Activated CD4-positive, alpha-beta T cell treated with anti-CD3 and anti-CD28 coated beads, Interleukin-2, amount 10 ng/mL, durations not matched to agents 7 days and 5 days (primary cell): ENCODE results near the gene FGGY. TPM values are rescaled to one million over a fixed set of nuclear protein-coding genes. Genes with fewer than 3 reads are reported as not detected.

Experiments
- CTCF ChIA-PET: fragments of 350-600 bp; sonication (Branson Sonifier 250); formaldehyde crosslinking; loops from one replicate; lab custom pipeline; 2021; ENCODE audit warnings: antibody characterized with exemption; lab: Charles Lee
- POLR2A ChIA-PET: fragments of 350-600 bp; sonication (Branson Sonifier 250); formaldehyde crosslinking; loops from one replicate; lab custom pipeline; 2021; ENCODE audit warnings: antibody characterized with exemption; lab: Charles Lee
- DNase-seq: peaks from one replicate; pipeline ENCODE4 v3.0.0-alpha.2; 2020
- H3K27ac Mint-ChIP-seq: one replicate; pipeline ENCODE4 v1.8.0; 2021; ENCODE audit warnings: mild to moderate bottlenecking, moderate library complexity, mixed read lengths
- H3K27me3 Mint-ChIP-seq: one replicate; pipeline ENCODE4 v1.8.0; 2021; ENCODE audit warnings: mixed read lengths
- H3K36me3 Mint-ChIP-seq: one replicate; pipeline ENCODE4 v1.8.0; 2021; ENCODE audit warnings: low read depth, mixed read lengths
- H3K4me1 Mint-ChIP-seq: one replicate; pipeline ENCODE4 v1.8.0; 2021; ENCODE audit warnings: mixed read lengths
- H3K4me3 Mint-ChIP-seq: one replicate; pipeline ENCODE4 v1.8.0; 2021; ENCODE audit warnings: mild to moderate bottlenecking, moderate library complexity, mixed read lengths
- H3K9me3 Mint-ChIP-seq: one replicate; pipeline ENCODE4 v1.8.0; 2021; ENCODE audit warnings: mixed read lengths
- total RNA-seq, 2 experiments: library from RNA; stranded (reverse); gene quantifications; one replicate each; pipeline ENCODE4 v1.2.3, GENCODE V29; 2021

Gene FGGY
- total RNA-seq, 2 experiments from 2014 or later = 3.3 to 5.5 TPM

DNA sequence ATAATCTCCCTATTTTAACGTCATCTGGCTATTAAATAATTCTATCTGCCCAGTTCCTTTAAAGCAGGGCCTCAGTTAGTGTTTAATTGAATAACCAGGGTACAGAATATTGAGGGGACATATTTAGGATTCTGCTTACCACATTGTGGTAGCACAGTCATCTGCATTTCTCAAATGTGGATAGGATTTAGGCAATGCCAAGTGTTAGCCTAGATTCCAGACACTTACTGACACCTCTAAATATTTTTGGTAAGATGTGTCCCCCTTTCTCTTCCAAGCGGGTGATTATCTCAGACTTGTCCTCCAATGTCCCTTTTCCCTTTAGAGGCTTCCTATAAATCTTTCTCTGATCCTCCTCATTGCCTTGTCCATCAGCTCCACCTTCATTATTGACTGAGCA is 357.1 kb downstream of the FGGY start:
- no peak overlapping the region for H3K27ac Mint-ChIP-seq
- H3K36me3 Mint-ChIP-seq = no peaks in the 10 kb centered on the region
- H3K27me3 Mint-ChIP-seq = no peaks in the 10 kb centered on the region
- no peaks in the 10 kb centered on the region for H3K4me1 Mint-ChIP-seq
- no peak for DNase-seq
- H3K4me3 Mint-ChIP-seq = no peak overlapping the region
- H3K9me3 Mint-ChIP-seq = peaks cover 5% of the 10 kb centered on the region
- CTCF ChIA-PET = no interaction called here
- POLR2A ChIA-PET = no interaction called here

DNA sequence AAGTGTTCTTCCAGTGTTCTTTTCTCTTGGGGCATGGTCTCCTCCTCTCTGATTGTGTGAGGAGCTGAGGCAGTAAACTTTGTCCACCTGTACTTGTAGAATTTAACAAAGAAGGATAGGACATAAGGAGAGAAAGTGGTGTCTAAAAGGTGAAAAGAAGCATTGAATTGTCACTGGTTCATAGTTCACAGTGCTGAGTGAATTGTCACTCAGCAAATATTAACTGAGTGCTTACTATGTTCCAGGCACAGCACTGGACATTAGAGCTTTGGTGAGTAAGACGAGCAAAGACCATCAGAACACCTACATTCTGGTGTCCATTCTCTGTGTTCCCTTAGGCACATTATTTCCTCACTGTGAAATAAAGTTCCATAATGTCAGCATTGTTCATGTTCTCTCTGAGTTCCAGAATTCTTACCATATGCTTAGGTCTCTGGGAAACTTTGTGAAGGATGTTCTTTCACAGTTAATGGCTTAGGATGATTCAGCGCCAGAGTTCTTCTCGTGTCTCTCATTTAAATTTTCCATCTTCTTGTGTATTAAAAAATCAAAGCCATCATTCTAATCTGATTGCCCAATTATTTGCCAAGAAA is 361.1 kb downstream of the FGGY start:
- Mint-ChIP-seq H3K4me3 (no peak overlapping the region), H3K27ac (no peak overlapping the region), H3K4me1 (no peaks in the 10 kb centered on the region), H3K9me3 (peaks cover 3% of the 10 kb centered on the region), H3K27me3 (no peaks in the 10 kb centered on the region), H3K36me3 (no peaks in the 10 kb centered on the region)
- ChIA-PET POLR2A (no interaction called here), CTCF (interaction anchor here (0.9 kb wide), 1 partner anchor 18 kb away, joined by 3 read pairs; no protein-coding TSS in a partner anchor)
- no peak for DNase-seq

DNA sequence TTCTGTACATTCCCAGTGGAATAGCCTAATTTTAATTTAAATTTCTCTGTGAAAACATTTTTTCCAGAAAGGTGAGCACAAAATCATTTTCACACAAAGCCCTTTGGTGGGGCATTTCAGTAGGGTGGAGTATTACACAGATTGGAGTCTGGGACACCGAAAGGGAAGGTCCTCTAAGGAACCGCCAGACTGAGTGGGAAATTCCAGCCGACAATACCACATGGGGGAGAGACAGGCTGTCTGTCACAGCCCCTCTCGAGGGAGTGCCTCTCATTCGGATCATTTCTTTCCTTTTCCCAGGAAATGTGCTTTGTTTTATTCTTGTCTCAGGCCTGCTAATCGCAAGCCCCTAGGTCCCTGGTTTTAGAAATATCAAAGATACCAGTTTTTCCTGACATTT is 367.3 kb downstream of the FGGY start:
- Mint-ChIP-seq H3K36me3 (no peaks in the 10 kb centered on the region), H3K4me1 (no peaks in the 10 kb centered on the region), H3K27ac (no peak overlapping the region), H3K9me3 (no peaks in the 10 kb centered on the region), H3K27me3 (no peaks in the 10 kb centered on the region), H3K4me3 (no peak overlapping the region)
- ChIA-PET POLR2A (no interaction called here), CTCF (no interaction called here)
- DNase-seq = no peak

DNA sequence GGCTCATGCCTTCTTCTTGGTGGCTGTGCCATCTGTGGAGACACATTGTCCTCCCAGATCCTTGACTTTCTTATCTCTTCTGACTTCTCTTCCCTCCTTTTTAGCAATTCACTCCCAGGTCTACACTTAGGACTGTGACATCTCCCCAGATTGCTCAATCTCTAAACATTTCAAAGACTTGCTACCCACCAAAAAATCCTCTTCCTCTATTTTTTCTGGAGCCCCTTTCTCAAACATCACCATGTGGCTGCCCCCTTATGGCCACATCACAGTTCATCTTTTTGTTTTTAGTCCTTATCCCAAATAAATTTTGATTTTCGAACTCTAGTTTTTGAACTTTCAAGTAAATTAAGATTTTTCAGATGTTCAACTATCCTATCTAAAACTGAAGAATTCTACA is 369.2 kb downstream of the FGGY start:
- no peak overlapping the region for H3K27ac Mint-ChIP-seq
- no peaks in the 10 kb centered on the region for H3K27me3 Mint-ChIP-seq
- CTCF ChIA-PET = no interaction called here
- no peaks in the 10 kb centered on the region for H3K9me3 Mint-ChIP-seq
- POLR2A ChIA-PET = no interaction called here
- no peaks in the 10 kb centered on the region for H3K4me1 Mint-ChIP-seq
- no peaks in the 10 kb centered on the region for H3K36me3 Mint-ChIP-seq
- no peak overlapping the region for H3K4me3 Mint-ChIP-seq
- no peak for DNase-seq

DNA sequence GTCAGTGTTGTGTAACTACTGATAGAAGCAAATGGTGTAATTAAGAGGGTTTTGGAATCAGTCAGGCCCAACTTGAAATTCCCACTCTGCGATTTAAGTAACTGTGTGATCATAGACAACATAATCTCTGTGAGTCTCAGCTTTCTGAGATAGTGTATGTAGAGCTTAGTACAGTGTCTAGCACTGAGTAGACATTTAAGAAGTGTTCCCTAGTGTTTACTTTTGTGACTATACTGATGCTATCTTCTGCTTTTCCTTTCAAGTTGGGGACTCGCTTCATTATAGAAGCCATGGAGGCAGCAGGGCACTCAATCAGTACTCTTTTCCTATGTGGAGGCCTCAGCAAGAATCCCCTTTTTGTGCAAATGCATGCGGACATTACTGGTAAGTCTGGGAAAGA is 370.1 kb downstream of the FGGY start:
- CTCF ChIA-PET = no interaction called here
- Mint-ChIP-seq H3K27me3 (no peaks in the 10 kb centered on the region), H3K4me1 (no peaks in the 10 kb centered on the region), H3K4me3 (no peak overlapping the region), H3K36me3 (no peaks in the 10 kb centered on the region), H3K27ac (no peak overlapping the region), H3K9me3 (no peaks in the 10 kb centered on the region)
- DNase-seq = no peak
- POLR2A ChIA-PET = no interaction called here

DNA sequence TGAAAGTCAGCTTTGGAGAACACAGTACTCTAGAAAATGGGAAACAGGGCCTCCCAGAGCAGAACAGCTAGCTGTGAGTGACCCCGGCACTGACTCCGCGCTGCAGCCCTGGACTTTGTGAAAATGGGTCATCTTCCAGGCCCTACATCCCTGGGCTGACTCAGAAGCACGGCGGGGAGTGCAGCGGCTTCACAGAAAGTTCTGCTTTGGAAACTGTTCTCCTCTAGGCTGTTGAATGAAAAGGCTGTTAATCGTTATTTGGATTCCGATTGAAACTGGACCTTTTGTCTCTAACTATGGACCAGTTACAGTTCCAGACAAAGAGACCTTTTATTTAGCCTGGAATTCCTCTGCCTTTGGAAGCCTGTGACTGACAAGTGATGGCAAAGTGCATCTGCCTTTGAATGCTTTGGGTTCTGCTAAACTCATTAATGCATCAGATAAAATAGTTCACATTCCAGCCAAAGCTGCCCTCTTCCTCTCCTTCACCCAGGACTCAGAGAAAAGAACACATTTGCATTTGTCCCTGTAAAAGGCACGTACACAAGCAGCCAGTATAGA is 372.9 kb downstream of the FGGY start:
- H3K36me3 Mint-ChIP-seq = no peaks in the 10 kb centered on the region
- POLR2A ChIA-PET = no interaction called here
- no peaks in the 10 kb centered on the region for H3K27me3 Mint-ChIP-seq
- H3K9me3 Mint-ChIP-seq = no peaks in the 10 kb centered on the region
- CTCF ChIA-PET = interaction anchor here (1.2 kb wide), 1 partner anchor 10 kb away, joined by 4 read pairs; no protein-coding TSS in a partner anchor
- H3K4me1 Mint-ChIP-seq = peaks cover 4% of the 10 kb centered on the region
- no peak overlapping the region for H3K4me3 Mint-ChIP-seq
- H3K27ac Mint-ChIP-seq = no peak overlapping the region
- DNase-seq = no peak

DNA sequence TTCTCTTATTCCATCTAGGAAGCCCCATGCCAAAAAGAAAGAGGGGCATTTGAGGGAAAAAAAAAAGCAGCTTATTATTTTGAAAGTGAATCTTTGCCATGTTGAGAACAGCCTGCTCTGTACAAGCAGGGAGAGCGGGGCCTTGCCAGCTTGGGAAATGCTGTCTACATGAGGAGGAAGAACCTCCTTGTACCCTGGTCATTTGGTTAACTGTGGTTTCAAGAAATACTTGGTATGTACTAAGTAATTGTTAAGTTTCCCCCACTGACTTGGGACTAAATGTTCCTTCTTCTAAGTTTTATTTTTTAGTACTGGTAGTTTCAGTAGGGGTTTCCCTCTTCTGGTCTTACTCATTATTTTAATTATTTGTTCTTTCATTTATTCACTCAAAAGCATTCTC is 373.8 kb downstream of the FGGY start:
- DNase-seq = no peak
- Mint-ChIP-seq H3K27ac (no peak overlapping the region), H3K4me1 (peaks cover 4% of the 10 kb centered on the region), H3K9me3 (no peaks in the 10 kb centered on the region), H3K27me3 (no peaks in the 10 kb centered on the region), H3K36me3 (no peaks in the 10 kb centered on the region), H3K4me3 (no peak overlapping the region)
- POLR2A ChIA-PET = no interaction called here
- CTCF ChIA-PET = interaction anchor here (0.6 to 1.2 kb wide), 2 partner anchors 9 to 243 kb away, joined by 4 read pairs; no protein-coding TSS in a partner anchor

DNA sequence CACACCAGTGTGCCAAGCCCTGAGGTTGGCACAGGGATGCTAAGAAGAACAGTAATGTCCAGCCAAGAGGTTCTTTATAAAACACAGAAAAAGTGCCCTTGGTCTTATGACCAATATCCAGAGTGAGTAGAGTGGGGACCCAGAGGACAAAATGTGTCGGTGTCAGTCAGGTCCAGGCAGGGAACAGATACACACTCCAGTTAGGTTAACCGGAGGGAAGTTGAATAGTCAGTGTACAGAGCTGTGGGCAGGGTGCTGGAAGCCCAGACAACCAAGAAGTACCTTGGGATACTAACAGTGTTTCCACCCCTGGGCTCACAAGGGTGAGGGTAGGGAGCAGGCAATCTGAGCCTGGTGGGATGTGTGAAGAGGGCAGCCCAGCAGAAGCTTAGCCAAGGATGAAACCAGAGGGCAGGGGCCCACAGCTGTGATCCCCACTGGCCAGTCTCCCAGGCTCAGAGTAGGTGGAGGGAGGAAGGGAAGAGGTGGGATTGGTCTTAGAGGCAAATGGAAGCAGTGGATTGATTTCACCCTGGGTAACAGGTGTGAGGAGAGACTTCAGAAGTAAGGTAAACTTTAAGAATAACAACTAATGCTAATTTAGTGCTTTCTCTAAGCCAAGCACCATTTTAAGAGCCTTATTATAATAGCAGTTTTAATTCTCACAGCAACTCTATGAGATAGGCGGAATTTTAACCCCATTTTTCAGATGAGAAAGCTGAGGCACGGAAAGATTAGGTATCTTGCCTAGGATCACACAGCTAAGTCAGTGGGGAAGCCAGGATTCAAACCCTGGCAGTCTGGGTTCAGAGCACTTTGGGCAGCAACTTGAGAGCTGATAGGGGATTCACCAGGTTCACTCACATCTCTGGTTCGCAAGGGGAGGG is 374.4 kb downstream of the FGGY start:
- no peak overlapping the region for H3K27ac Mint-ChIP-seq
- no peaks in the 10 kb centered on the region for H3K27me3 Mint-ChIP-seq
- ChIA-PET POLR2A (no interaction called here), CTCF (interaction anchor here (0.6 to 1.2 kb wide), 2 partner anchors 8 to 244 kb away, joined by 4 read pairs; no protein-coding TSS in a partner anchor)
- H3K9me3 Mint-ChIP-seq = no peaks in the 10 kb centered on the region
- H3K36me3 Mint-ChIP-seq = no peaks in the 10 kb centered on the region
- no peak for DNase-seq
- H3K4me3 Mint-ChIP-seq = no peak overlapping the region
- H3K4me1 Mint-ChIP-seq = peaks cover 4% of the 10 kb centered on the region

DNA sequence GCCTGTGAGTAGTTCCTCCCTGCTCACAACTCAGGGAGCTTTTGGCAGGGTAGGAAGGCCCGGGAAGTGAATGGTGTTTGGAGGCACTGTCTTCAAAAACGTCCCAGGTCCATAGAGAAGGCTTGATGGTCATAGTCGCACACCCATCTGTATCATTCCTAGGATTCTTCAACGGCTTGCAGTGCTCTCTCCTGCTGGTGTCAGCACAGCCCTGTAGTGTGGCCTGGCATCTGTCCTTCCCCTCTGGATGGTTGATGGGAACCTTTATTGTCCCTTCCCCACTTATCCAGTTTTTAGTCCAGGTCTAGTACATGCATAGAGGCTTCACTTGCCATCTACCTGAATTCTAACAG is 375.0 kb downstream of the FGGY start:
- no peak for DNase-seq
- H3K9me3 Mint-ChIP-seq = no peaks in the 10 kb centered on the region
- no peaks in the 10 kb centered on the region for H3K36me3 Mint-ChIP-seq
- no peak overlapping the region for H3K4me3 Mint-ChIP-seq
- ChIA-PET CTCF (no interaction called here), POLR2A (no interaction called here)
- H3K27me3 Mint-ChIP-seq = no peaks in the 10 kb centered on the region
- H3K4me1 Mint-ChIP-seq = peaks cover 4% of the 10 kb centered on the region
- no peak overlapping the region for H3K27ac Mint-ChIP-seq

DNA sequence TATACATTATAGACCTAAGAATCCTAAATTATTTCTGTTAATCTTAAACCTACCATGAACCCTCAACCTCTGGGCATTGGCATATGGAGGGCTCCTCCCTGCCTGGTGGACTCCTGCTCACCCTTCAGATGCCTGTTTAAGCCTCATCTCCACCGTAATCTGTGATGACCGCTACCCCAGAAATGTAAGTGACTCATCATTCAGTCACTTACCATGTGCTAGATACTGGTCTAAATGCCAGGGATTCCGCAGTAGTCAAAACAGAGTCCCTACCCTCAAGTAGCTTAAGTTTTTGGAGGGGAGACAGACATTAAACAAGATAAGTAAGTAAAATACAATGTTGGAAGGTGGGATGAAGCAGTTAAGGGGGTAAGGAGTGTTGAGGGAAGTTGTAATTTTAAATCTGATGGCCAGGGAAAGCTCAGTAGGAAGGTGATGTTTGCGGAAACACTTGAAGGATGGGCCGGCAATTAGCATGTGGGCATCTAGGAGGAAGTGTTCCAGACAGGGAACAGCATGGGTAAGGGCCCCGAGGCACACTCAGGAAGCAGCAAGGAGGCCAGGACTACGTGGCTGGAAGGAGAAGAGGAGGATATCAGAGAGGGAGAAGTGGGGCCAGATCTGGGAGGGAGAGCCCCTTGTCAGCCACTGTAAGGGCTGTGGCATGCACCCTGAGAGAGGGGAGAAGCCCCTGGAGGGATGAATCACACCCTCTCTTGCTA is 376.1 kb downstream of the FGGY start:
- Mint-ChIP-seq H3K9me3 (no peaks in the 10 kb centered on the region), H3K36me3 (no peaks in the 10 kb centered on the region), H3K4me1 (peaks cover 4% of the 10 kb centered on the region), H3K4me3 (no peak overlapping the region), H3K27ac (no peak overlapping the region), H3K27me3 (no peaks in the 10 kb centered on the region)
- DNase-seq = no peak
- CTCF ChIA-PET = no interaction called here
- POLR2A ChIA-PET = no interaction called here

DNA sequence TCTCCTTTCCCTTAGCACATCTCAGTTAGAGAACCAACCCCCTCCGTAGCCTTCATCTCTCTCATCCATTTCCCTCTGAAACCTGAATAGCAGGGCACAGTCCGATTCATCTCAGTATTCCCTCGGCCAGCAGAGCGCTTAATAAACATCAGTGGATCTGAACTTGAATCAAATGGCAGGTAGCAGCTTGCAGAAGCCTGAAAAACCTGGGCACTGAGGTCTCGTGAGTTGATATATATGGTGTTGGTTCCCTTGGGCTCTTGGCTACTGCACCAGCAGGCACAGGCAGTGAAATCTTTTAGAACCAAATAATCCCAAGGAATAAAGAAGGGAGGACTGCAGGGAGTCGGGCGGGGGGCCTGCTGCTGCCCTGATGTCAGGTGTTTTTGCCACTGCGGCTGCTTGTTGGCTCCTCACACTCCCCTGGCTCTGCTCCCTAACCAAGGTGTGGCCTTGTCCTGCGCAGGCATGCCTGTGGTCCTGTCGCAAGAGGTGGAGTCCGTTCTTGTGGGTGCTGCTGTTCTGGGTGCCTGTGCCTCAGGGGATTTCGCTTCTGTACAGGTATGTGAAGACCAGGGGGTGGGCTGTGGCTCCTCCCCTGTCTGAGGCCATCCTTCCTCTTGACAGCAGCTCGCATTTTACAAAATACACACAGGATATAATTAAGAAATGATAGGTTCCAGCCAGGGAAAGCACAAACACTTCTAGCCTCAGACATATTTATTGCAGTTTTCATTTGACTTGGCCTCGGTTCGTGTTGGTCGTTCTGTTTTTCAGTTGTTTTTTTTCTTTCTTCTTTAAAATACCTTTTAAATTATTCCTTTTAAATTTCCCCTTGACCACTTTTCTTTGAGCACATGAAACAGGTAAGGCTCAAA is 376.9 kb downstream of the FGGY start:
- Mint-ChIP-seq H3K27me3 (no peaks in the 10 kb centered on the region), H3K4me3 (no peak overlapping the region), H3K27ac (no peak overlapping the region), H3K9me3 (no peaks in the 10 kb centered on the region), H3K36me3 (no peaks in the 10 kb centered on the region), H3K4me1 (peaks cover 4% of the 10 kb centered on the region)
- ChIA-PET POLR2A (no interaction called here), CTCF (interaction anchor here (1.4 kb wide), 1 partner anchor 19 kb away, joined by 3 read pairs; no protein-coding TSS in a partner anchor)
- DNase-seq = no peak

DNA sequence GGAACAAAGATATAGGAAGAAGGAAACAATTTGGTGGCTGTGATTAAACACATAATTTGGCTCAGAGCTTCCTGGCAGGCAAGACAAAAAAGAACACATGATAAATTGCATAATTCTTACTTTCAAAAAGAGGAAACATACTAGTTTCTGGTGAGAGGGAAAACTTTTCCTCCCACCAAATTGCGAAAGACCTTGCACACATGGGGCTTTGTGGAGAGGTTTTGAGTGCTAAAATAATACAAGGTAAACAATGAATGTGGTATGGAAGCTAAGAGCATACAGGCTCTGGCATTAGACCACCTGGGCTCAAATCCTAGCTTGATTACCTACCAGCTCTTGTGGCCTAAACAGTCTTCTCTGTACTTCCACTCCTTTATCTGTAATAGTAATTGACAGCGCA is 377.7 kb downstream of the FGGY start:
- Mint-ChIP-seq H3K36me3 (no peaks in the 10 kb centered on the region), H3K9me3 (no peaks in the 10 kb centered on the region), H3K27ac (no peak overlapping the region), H3K4me3 (no peak overlapping the region), H3K4me1 (peaks cover 4% of the 10 kb centered on the region), H3K27me3 (no peaks in the 10 kb centered on the region)
- ChIA-PET CTCF (interaction anchor here (0.8 to 1.4 kb wide), 2 partner anchors 19 to 38 kb away, joined by 3 read pairs; no protein-coding TSS in a partner anchor), POLR2A (no interaction called here)
- no peak for DNase-seq
